ENCODE data around the gene APBA2.
A peak's percentile ranks its signal among the peaks of the same experiment; 100 is the strongest.

The APBA2 gene

GRCh38 chr15:29120593-29121368, 235.0 kb downstream of the APBA2 start:
- no peak for DNase-seq (ENCODE audit: low spot score)

DNA sequence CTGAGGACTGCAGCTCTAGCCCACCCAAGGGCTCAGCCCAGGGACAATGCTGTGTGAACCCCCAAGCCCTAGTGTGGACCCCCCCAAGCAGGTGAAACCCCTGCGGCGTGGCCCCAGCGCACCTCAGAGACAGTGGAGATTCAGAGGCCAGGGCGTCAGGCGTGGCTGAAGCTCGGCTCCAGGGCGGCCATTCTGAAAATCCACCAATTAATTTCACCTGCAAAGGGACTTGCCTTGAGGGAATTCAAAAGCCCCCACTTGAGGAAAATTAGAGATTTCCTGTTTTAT, 235.5 kb downstream of the APBA2 start:
- DNase-seq (ENCODE audit: low spot score): no peak

DNA sequence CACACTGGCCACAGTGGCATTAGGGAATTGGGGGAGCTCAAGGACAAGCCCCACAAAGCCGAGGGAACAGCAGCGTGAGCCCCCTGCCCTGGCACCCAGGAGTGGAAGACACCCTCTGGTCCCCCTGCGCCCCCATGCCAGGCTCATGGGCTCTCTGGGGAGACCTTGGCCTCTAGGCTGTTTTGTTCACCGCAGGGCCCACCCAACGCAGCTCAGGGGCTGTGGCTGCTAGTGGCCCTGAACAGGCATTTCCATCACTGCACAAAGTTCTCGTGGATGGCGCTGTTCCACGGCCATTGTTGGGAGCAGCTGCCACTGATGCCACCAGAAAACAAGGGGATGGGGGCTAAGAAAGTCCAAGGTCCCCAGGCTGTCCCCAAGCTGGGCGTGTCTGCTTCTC, 236.1 kb downstream of the APBA2 start:
- no peak for DNase-seq (ENCODE audit: low spot score)

- no peak for DNase-seq (ENCODE audit: low spot score)
Observed at GRCh38 chr15:29122506-29122905, 236.7 kb downstream of the APBA2 start.

GRCh38 chr15:29123171-29123570, 237.4 kb downstream of the APBA2 start:
- DNase-seq (ENCODE audit: low spot score): no peak

DNA sequence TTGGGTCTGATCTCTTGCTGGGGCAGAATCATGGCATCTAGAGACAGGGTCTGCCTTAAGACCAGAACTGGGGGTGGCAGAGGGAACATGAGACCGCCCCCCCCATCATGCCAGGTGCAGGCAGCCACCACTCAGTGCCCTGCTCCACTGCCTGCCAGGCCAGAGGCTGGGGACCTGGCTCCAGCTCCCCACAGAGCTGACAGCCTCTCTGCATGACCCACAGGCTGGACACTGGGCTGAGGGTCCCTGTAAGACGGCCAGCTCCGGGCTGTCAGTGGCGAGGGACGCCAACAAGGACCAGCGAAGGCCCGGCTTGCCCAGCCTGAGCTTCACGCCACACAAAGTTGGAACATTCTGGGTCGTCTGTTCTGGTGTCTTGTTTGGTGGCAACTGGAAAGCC, 238.2 kb downstream of the APBA2 start:
- DNase-seq (ENCODE audit: low spot score): no peak

DNA sequence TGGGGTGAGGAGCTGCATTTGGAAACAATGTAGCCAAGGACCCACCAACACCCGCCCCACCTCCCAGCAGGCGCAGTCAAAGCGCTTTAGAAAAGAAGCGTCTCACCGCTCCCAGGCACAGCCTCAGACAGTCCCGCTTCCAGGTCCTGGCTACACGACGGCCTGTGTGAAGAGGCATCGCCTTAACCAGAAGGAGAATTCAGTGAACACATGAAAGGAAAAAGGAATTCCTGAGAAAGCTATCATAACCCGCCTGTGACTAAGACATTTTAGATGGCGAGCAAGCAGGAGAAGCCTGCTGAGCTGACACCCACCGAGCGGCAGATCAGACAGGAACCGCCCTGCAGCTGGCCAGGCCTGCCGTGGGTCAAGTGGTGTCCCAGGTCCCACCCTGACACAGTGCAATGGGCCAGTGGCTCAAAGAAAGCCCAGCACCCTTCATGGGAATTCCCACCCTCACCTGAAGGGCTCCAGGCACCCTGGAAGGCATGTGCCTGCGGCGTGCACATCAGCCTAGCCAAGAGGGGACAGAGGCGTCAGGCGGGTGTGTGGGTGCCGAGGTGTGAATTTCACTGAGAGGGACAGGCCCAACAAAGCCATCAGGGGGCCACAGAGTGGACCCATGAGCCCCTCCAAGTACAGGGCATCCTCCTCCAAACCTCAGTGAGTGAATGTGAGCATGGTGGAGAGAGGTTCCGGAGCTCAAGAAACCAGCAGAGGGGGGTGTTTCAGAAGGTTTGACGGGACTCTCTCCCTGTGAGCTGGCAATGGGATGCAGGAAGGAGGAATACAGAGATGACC, 239.0 kb downstream of the APBA2 start:
- DNase-seq (ENCODE audit: low spot score): peak; percentile 55

DNA sequence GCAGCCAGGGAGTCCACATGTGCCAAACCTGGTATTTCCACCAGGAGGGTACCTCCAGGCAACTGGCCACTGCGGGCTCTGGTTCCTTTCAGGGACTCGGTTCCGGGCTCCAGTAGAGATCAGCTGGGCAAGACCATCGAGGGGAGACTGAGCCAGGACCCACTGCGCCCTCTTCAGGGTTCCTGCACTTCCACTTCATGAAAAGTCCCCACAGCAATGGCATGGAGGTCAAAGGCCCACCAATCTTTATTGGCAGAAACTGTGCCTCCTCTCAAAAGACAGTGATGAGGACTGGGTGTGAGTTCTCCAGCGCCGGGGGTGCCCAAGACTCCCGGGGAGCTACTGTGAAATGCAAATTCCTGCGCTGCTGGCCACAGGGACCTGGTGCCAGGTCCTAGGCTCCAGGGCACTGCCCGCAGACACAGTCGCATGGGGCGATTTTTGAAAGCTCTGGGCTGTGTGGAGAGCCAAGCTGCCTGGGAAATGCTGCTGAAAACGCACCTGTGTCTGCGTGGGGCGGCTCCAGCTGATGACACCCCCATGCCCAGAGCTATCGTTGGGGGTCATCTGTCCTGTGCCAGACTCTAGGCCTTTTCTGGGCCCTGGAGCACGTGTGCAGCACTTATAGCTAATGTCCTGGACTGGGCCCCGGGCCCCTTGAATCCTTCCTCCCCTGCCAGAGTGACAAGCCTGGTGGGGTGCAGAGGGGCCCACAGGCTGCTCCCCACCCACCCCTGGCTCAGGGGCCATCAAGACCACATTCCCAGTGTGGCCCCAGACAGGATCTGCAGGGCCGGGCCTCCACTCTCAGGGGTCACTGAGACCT, 239.8 kb downstream of the APBA2 start:
- DNase-seq (ENCODE audit: low spot score): no peak

GRCh38 chr15:29126208-29126536, 240.4 kb downstream of the APBA2 start:
- DNase-seq (ENCODE audit: low spot score): no peak

GRCh38 chr15:29126821-29127461, 241.2 kb downstream of the APBA2 start:
- DNase-seq (ENCODE audit: low spot score): peak; percentile 62

- DNase-seq (ENCODE audit: low spot score): no peak
Observed at GRCh38 chr15:29127506-29128430, 242.0 kb downstream of the APBA2 start.

- no peak for DNase-seq (ENCODE audit: low spot score)
Observed at GRCh38 chr15:29128671-29129070, 242.9 kb downstream of the APBA2 start.

GRCh38 chr15:29129221-29129620, 243.4 kb downstream of the APBA2 start:
- DNase-seq (ENCODE audit: low spot score): no peak

DNA sequence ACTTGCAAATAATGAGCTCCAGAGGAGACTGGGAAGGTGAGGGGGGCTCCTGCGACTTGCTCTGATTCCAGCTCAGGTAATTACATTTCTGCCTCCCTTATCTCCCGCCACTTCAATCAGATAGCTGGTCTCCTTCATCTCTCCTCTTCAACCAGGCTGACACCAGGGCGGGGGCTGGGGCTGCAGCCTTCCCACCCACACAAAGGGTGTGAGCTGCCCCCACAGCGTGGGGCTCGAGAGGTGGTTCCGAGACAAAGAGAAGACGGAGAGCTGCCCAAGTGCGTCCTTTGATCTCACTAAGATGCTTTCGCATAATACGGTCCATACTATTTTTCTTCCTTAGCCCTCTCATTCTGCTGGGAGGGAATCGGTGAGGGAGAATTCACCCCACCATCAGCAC, 244.2 kb downstream of the APBA2 start:
- no peak for DNase-seq (ENCODE audit: low spot score)

DNA sequence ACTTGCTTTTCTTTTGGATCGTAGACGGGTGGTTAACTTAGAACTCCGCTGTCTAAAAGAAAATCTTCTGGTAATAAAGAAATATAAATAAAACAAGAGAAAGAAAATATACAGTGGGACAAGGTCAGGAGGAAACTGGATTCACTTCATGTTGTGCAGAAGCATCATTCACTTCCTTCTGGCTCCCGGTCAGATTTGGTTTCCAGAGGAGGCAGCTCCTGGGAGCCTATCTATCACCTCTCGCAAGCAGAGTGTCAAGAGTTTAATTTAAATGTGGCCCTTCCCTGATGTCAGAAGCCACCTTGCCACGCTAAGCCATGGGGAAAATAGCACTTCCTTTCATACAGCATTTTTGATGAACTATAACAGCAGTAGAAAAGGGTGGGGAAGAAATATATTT, 244.7 kb downstream of the APBA2 start:
- no peak for DNase-seq (ENCODE audit: low spot score)

- DNase-seq (ENCODE audit: low spot score): no peak
Observed at GRCh38 chr15:29130951-29131839, 245.4 kb downstream of the APBA2 start.

- no peak for DNase-seq (ENCODE audit: low spot score)
Observed at GRCh38 chr15:29131840-29132420, 246.2 kb downstream of the APBA2 start.

DNA sequence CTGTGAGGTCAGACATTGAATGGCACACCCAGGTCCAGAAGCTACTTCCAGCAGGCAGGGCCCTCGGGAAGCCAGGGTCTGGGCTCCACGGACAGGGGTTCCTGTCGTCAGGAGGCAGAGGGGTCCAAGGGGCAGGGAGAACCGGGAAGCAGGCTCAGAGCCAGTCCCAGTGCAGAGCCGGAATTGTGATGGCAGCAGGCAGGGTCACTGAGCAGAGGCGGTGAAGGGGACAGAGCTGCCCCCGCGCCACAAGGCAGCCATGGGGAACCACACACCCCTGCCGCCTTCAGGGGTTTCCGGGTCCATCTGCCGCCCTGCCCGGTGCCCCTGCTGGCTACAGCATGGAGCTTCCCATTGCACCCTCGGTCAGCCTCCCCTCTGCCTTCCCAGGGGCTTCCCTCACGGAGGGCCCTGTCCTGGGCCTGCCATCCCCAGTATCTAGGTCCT, 247.0 kb downstream of the APBA2 start:
- DNase-seq (ENCODE audit: low spot score): no peak

GRCh38 chr15:29133321-29133720, 247.5 kb downstream of the APBA2 start:
- no peak for DNase-seq (ENCODE audit: low spot score)

DNA sequence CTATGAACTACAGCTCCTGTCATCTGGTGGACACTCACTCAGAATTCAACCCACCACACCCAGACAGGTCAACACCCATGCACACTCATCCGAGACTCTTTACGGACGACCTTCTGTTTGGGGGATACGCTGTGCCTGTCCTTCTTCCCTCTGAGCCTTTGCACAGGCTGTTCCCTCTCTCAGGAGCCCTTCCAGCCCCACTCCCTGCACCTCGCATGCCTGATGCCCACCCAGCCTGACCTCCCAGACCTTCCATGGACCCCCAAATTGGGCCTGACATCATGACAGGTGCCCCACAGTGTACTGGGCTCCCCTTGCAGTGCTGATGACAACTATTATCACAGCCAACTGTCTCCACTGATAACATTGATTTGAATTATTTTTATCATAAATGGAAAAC, 248.0 kb downstream of the APBA2 start:
- DNase-seq (ENCODE audit: low spot score): no peak

All from iPS-NIHi11 (cell line).